GM19438 (cell line): ENCODE data around the gene GBP5.
"Not testable (repeated sequence)": the region's sequence is repeated elsewhere in the genome, so short reads cannot be mapped to it uniquely, and the experiment has no call there.

Experiments
- ATAC-seq: cut with Tn5 transposase; IDR thresholded peaks from one replicate; pipeline ENCODE4 v1.9.1; 2021; ENCODE audit warnings: low read depth; ENCODE audit not compliant: unreplicated experiment

The GBP5 gene

GRCh38 chr1:89285745-89286380 lies 13.2 kb upstream of the GBP5 start:
- no peak for ATAC-seq

- ATAC-seq = not testable (repeated sequence)
Measured at GRCh38 chr1:89284078-89284763, 11.6 kb upstream of the GBP5 start.

GRCh38 chr1:89280766-89281165 lies 8.1 kb upstream of the GBP5 start:
- no peak for ATAC-seq

GRCh38 chr1:89279011-89279466 lies 6.4 kb upstream of the GBP5 start:
- no peak for ATAC-seq

- ATAC-seq = no peak
Measured at GRCh38 chr1:89277725-89278124, 5.1 kb upstream of the GBP5 start.

- ATAC-seq = no peak
Measured at GRCh38 chr1:89276690-89277089, 4.0 kb upstream of the GBP5 start.

- no peak for ATAC-seq
Measured at GRCh38 chr1:89274411-89274857, 1.8 kb upstream of the GBP5 start.

GRCh38 chr1:89273324-89273778 lies 691 bp upstream of the GBP5 start:
- no peak for ATAC-seq

GRCh38 chr1:89271341-89272015 lies 1.2 kb downstream of the GBP5 start:
- ATAC-seq = no peak

GRCh38 chr1:89270423-89270822 lies 2.2 kb downstream of the GBP5 start:
- no peak for ATAC-seq

GRCh38 chr1:89269277-89269676 lies 3.4 kb downstream of the GBP5 start:
- no peak for ATAC-seq

- no peak for ATAC-seq
Measured at GRCh38 chr1:89262643-89263042, 10.0 kb downstream of the GBP5 start.

GRCh38 chr1:89261926-89262515 lies 10.6 kb downstream of the GBP5 start:
- ATAC-seq = no peak

GRCh38 chr1:89260566-89261255 lies 11.9 kb downstream of the GBP5 start:
- no peak for ATAC-seq

- no peak for ATAC-seq
Measured at GRCh38 chr1:89260042-89260441, 12.6 kb downstream of the GBP5 start.

GRCh38 chr1:89259283-89259971 lies 13.2 kb downstream of the GBP5 start:
- ATAC-seq = no peak

- ATAC-seq = no peak
Measured at GRCh38 chr1:89257041-89257440, 15.6 kb downstream of the GBP5 start.

- not testable (repeated sequence) for ATAC-seq
Measured at GRCh38 chr1:89255581-89255980, 17.1 kb downstream of the GBP5 start.

- ATAC-seq = no peak
Measured at GRCh38 chr1:89254658-89255287, 17.9 kb downstream of the GBP5 start.

- no peak for ATAC-seq
Measured at GRCh38 chr1:89243046-89243445, 29.6 kb downstream of the GBP5 start.
